NCI-H1930 (cell line): ENCODE results near the gene SEC23B.

Experiments
- DNase-seq, 2 experiments: peaks; one replicate each; lab custom pipeline; 2025; lab: John Stamatoyannopoulos, UW

The SEC23B gene

DNA sequence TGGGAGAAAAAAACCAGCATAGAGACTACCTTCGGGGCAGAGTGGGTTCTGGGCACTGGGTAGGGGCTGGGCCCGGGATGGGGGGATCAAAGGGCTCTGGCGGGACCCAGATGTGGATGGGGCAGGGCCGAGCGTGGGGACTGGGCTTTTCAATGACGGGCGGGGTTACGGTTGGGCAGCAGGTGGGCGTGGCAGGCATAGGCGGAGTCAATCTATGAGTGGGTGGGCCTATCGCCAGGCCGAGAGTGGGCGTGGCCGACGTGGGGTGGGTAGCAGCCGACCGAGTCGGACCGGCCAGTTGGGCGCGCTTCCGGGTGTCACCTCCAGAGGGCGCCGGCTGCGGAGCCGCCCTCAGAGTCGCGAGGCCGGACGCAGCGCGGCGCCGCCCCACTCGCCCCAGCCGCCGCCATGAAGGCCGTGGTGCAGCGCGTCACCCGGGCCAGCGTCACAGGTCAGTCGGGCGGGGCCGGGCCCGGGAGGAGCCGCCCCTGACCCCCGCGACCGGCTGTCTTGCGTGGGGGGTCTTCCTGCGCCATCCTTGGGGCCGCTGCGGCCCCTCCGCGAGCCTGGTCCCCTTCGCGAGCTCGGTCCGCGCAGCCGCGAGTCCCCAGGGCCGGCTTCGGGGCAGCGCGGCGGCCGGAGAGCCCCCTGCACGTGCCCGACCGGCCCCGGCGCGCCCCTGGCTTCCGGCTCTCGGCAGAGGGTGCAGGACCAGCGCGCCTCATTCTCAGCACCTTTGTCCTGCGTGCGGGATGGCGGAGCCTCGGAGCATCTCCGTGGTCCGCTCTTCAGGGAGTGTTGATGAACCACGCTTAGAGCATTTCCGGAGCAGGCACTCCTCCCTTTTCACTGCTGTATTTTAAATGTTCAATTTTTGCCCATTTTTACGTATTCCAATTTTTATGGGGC, 80.2 kb downstream of the SEC23B start, which contains the start of gene DTD1:
Gene DTD1, plus strand, starts transcription at position 390 of the 909 bp plus-strand sequence. Its CDS starts 19 bp downstream, at position 409.
- peak; percentile 87 to 94 for DNase-seq

DNA sequence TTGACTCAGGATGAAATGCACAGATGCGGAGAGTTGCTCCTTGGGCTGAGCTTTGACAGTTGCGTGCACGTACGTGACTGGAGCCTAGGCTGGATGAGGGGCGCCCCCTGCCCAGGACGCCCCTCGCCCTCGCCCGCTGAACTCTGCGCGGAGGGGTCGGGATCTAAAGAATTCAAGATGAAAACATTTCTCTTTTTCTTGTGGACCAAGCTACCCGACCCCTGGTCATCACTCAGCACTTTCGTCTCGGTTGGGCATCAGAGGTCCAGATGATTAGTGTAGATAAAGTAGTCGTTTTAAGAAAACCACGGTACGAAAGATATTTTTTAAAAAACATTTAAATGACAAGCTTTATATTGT, 80.8 kb downstream of the SEC23B start:
- DNase-seq = no peak

DNA sequence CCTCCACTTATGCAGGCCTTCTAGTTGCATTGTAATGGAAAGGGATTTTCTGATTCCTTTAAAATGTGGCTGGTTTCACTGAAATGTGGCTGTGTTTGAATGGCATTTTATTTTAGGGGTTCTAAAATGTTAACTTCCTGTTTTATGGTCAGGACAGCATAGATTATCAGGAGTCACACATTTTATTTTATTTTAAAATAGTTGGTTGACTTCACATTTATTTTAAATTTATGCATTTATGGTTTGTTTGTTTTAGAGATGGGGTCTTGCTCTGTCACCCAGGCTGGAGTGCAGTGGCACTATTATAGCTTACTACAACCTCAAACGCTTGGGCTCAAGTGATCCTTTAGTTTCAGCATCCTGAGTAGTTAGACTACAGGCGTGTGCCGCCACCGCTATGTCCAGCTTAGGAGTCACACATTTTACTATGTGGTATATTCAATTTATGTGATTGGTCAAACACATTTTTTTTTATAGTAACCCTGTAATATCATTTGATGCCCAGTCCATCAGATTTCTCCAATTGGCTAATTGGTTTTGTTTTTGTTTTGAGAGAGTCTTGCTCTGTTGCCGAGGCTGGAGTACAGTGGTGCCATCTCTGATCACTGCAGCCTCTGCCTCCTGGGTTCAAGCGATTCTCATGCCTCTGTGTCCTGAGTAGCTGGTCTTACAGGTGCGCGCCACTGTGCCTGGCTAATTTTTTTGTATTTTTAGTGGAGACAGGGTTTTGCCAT, 82.4 kb downstream of the SEC23B start:
- DNase-seq = no peak

DNA sequence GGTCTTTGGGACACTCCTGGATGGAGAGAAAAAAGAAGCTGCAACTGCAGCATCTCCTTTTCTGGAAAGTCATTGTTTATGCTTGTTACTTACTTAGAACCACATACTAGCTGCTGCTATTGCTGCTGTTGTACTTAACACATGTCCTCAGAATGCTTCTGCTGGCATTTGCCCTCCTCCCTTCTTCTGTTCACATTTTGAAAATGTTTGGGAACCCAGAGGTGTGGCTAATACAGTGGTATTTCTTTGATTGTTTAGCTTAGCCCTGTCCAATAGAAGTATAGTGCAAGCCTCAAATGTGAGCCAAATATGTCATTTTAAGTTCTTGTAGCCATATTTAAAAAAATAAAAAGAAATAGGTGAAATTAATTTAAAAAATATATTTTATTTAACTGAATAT, 88.5 kb downstream of the SEC23B start:
- no peak for DNase-seq

DNA sequence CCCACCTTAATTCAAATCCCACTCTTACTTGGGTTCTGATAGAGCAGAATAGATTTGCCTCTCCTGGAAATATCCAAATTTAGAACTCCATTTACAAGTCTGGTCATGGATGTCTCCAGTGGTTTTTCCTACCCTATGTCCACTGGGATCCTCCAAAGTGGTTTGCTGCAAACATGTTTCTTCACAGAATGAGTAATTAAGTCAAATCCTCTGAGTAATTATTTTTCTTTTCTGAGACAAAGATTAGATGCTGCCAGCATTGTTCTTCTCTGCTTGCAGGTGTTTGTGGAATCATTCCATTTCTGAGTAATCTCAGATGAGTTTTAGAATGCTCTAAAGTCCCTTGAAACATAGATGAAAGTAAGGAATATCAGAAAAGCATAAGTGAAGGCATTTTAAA, 102.0 kb downstream of the SEC23B start:
- DNase-seq = no peak
